Endothelial cell of umbilical vein (primary cell): ENCODE measurements around the gene SSUH2.

Experiments used
- EZH2 ChIP-seq: IDR thresholded peaks from 2 replicates; pipeline ENCODE4 v1.6.1; 2012; ENCODE audit warnings: borderline replicate concordance, low read depth, mild to moderate bottlenecking, moderate library complexity, low read length, inconsistent platforms; ENCODE audit not compliant: severe bottlenecking
- TF ChIP-seq, protein P1 (sequence below), 2 donors: IDR thresholded peaks; 1 replicate in 1 of 2; 2 replicates in 1 of 2; pipeline ENCODE4 v1.5.1; 2011; ENCODE audit warnings: low read length in 2 of 2, mild to moderate bottlenecking in 2 of 2, moderate library complexity in 2 of 2, control low read depth in 1 of 2, inconsistent platforms in 1 of 2, low read depth in 1 of 2; ENCODE audit not compliant: insufficient read depth in 1 of 2; ENCODE audit errors: extremely low read depth in 1 of 2

DNA sequence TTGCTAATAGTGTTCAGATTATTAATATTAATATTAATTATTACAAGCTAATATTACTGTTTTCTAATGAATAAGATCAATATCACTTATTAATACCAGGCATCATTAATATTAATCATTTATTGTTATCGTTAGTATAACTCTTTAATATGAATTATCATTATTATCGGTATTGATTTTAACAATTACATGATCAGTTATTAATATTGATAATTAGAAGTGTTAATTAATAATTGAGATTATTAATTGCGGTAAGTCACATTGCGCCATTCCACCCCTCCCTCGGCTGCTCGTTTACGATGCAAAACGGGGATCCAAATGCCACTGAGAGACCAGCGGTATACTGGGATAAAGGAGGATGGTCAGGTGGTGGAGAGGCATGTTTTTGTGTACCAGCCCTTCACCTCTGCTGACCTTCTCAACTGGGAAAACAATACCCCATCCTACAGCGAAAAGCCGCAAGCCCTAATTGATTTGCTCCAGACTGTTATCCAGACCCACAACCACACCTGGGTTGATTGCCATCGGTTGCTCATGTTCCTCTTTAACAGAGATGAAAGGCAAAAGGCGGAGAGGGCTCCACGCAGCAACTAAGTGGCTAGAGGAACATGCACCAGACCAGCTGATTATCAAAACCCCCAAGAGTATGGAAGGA lies 28.6 kb upstream of the SSUH2 start:
- TF ChIP-seq, protein P1, sequence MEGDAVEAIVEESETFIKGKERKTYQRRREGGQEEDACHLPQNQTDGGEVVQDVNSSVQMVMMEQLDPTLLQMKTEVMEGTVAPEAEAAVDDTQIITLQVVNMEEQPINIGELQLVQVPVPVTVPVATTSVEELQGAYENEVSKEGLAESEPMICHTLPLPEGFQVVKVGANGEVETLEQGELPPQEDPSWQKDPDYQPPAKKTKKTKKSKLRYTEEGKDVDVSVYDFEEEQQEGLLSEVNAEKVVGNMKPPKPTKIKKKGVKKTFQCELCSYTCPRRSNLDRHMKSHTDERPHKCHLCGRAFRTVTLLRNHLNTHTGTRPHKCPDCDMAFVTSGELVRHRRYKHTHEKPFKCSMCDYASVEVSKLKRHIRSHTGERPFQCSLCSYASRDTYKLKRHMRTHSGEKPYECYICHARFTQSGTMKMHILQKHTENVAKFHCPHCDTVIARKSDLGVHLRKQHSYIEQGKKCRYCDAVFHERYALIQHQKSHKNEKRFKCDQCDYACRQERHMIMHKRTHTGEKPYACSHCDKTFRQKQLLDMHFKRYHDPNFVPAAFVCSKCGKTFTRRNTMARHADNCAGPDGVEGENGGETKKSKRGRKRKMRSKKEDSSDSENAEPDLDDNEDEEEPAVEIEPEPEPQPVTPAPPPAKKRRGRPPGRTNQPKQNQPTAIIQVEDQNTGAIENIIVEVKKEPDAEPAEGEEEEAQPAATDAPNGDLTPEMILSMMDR (IDR thresholded peaks at IDR 0.05; ENCODE audit: extremely low read depth in 1 of 2, insufficient read depth in 1 of 2, low read depth in 1 of 2, low read length in 2 of 2) = no peak
- no peak for TF ChIP-seq EZH2
